Measurements from ENCODE around the gene FAU.

Gene FAU

DNA sequence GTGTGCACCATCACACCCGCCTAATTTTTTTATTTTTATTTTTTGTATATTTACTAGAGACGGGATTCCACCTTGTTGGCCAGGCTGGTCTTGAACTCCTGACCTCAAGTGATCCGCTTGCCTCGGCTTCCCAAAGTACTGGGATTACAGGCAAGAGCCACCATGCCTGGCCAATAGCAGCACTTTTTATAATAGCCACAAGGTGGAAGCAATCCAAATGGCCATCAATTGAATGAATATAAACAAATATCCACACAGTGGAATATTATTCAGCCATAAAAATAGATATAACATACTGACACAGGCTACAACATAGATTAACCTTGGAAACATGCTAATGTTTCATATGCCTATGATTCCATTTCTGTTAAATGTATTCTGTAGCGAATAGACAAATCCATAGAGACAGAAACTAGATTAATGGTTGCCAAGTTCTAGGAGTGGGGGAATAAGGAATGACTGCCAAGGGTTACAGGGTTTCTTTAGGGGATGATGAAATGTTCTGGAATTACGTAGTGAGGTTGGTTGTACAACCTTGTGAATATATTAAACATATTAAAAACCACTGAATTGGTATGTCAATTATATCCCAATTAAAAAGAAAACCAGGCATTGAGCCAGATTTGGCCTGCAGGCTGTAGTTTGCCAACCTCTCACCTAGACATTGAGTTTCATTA lies 21.1 kb downstream of the FAU start:
- TF ChIP-seq YY1 (IDR thresholded peaks at IDR 0.05; ENCODE audit: insufficient read depth, insufficient read length) (no peak), ZNF274 (IDR thresholded peaks at IDR 0.05; ENCODE audit: low read depth, low read length) (no peak), SUZ12 (IDR thresholded peaks at IDR 0.05; ENCODE audit: extremely low read depth, insufficient read depth, insufficient read length) (no peak)
- Histone ChIP-seq H3K9ac (ENCODE audit: insufficient read length, low read depth) (no peak overlapping the region), H3K36me3 (ENCODE audit: insufficient read depth, insufficient read length, low read length) (peaks cover 45% of the 10 kb centered on the region), H3K9me3 (ENCODE audit: insufficient read depth, low read length) (no peaks in the 10 kb centered on the region), H3K27me3 (ENCODE audit: insufficient read depth, insufficient read length) (no peaks in the 10 kb centered on the region), H3K4me1 (ENCODE audit: insufficient read depth, insufficient read length) (no peaks in the 10 kb centered on the region), H3K4me3 (ENCODE audit: insufficient read length, low read depth) (no peak overlapping the region)
- DNase-seq (ENCODE audit: low read depth, low spot score) = no peak

DNA sequence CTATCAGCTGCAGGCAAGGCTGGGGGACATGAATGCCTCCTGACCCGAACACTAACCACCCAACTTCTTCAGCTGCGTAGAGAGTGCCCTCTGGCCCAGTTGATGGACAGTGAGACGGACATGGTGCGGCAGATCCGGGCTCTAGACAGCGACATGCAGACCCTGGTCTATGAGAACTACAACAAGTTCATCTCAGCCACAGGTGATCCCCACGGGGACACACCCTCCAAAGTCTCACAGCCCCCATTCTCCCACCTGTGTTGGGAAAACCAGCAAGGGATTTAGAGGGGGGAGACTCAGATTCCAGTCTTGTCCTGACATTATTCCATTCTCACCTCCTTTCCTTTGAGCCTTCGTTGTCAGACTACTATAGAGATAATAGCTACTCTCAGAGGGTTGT lies 25.0 kb downstream of the FAU start:
- no peak for DNase-seq (ENCODE audit: low read depth, low spot score)
- H3K36me3 ChIP-seq (ENCODE audit: insufficient read depth, insufficient read length, low read length) = peaks cover 32% of the 10 kb centered on the region
- H3K27me3 ChIP-seq (ENCODE audit: insufficient read depth, insufficient read length) = no peaks in the 10 kb centered on the region
- H3K9me3 ChIP-seq (ENCODE audit: insufficient read depth, low read length) = no peaks in the 10 kb centered on the region
- TF ChIP-seq ZNF274 (IDR thresholded peaks at IDR 0.05; ENCODE audit: low read depth, low read length) (no peak), SUZ12 (IDR thresholded peaks at IDR 0.05; ENCODE audit: extremely low read depth, insufficient read depth, insufficient read length) (no peak), YY1 (IDR thresholded peaks at IDR 0.05; ENCODE audit: insufficient read depth, insufficient read length) (no peak)
- peak overlapping the region; percentile 71 for H3K9ac ChIP-seq (ENCODE audit: insufficient read length, low read depth)
- H3K4me1 ChIP-seq (ENCODE audit: insufficient read depth, insufficient read length) = no peaks in the 10 kb centered on the region
- H3K4me3 ChIP-seq (ENCODE audit: insufficient read length, low read depth) = peak overlapping the region; percentile 56

DNA sequence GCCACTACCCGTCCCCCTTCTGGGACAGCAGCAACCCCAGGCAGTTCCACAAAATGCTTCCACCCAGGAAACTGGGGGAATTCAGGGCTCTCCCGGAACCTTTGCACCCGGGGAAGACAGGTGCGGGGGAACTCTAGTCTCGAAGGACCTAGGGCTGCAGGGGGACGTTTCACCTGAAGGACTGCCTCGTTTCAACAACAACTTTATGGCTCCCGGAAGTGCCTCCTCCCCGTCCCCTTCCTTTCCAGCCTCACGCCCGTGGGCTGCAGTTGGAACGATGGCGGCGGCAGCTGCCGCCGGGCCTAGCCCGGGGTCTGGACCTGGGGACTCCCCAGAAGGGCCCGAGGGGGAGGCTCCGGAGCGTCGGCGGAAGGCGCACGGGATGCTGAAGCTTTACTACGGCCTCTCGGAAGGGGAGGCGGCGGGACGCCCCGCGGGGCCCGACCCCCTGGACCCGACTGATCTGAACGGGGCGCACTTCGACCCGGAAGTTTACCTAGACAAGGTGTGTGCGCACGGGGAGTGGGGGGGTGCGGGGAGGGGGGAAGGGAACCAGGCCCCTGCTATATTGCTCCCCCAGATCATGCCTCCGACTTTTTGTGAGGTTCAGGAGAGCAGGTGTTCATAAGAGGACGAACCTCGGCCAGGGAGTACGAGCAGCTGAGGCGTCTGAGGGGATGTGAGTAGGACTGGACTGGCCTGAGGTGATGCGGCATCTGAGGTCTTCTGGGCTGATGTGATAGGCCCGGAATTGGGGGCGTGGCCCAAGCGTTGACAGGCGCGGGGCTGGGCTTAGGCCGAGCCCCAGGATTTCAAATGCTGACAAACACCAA lies 25.7 kb downstream of the FAU start, which contains the start of gene VPS51:
VPS51 (plus strand) TSS at position 241 of the 833 bp plus-strand sequence; CDS start at position 278, 37 bp downstream.
- no peaks in the 10 kb centered on the region for H3K9me3 ChIP-seq (ENCODE audit: insufficient read depth, low read length)
- H3K4me1 ChIP-seq (ENCODE audit: insufficient read depth, insufficient read length) = no peaks in the 10 kb centered on the region
- peak; percentile 74 for TF ChIP-seq YY1 (IDR thresholded peaks at IDR 0.05; ENCODE audit: insufficient read depth, insufficient read length)
- no peak for TF ChIP-seq ZNF274 (IDR thresholded peaks at IDR 0.05; ENCODE audit: low read depth, low read length)

DNA sequence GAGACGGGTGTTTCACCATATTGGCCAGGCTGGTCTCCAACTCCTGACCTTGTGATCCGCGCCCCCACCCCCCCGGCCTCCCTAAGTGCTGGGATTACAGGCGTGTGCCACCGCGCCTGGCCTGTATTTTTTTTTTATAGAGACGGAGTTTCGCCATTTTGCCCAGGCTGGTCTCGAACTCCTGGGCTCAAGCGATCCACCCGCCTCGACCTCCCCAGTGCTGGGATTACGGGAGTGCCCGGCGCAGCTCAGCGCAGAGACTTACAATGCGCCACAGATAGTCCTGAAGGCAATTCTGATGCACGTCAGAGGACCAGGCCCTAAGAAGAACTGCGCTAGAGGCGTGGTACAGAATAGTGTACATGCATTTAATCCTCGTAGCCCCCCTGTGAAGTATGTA lies 26.5 kb downstream of the FAU start:
- TF ChIP-seq ZNF274 (IDR thresholded peaks at IDR 0.05; ENCODE audit: low read depth, low read length) = no peak
- no peak for TF ChIP-seq SUZ12 (IDR thresholded peaks at IDR 0.05; ENCODE audit: extremely low read depth, insufficient read depth, insufficient read length)
- peak overlapping the region; percentile 86 for H3K9ac ChIP-seq (ENCODE audit: insufficient read length, low read depth)
- H3K27me3 ChIP-seq (ENCODE audit: insufficient read depth, insufficient read length) = no peaks in the 10 kb centered on the region
- no peaks in the 10 kb centered on the region for H3K4me1 ChIP-seq (ENCODE audit: insufficient read depth, insufficient read length)
- H3K4me3 ChIP-seq (ENCODE audit: insufficient read length, low read depth) = peak overlapping the region; percentile 56
- H3K9me3 ChIP-seq (ENCODE audit: insufficient read depth, low read length) = no peaks in the 10 kb centered on the region
- peaks cover 29% of the 10 kb centered on the region for H3K36me3 ChIP-seq (ENCODE audit: insufficient read depth, insufficient read length, low read length)
- no peak for DNase-seq (ENCODE audit: low read depth, low spot score)

More for the DNA sequence above, 25.7 kb downstream of the FAU start, which contains the start of gene VPS51:
- peak within 1 kb of the TSS; percentile 86 for H3K9ac ChIP-seq (ENCODE audit: insufficient read length, low read depth)
- H3K4me3 ChIP-seq (ENCODE audit: insufficient read length, low read depth) = peak within 1 kb of the TSS; percentile 56
- peak; percentile 87 for DNase-seq (ENCODE audit: low read depth, low spot score)
- peaks cover 26% of the 10 kb centered on the region for H3K36me3 ChIP-seq (ENCODE audit: insufficient read depth, insufficient read length, low read length)
- H3K27me3 ChIP-seq (ENCODE audit: insufficient read depth, insufficient read length) = no peaks in the 10 kb centered on the region

DNA sequence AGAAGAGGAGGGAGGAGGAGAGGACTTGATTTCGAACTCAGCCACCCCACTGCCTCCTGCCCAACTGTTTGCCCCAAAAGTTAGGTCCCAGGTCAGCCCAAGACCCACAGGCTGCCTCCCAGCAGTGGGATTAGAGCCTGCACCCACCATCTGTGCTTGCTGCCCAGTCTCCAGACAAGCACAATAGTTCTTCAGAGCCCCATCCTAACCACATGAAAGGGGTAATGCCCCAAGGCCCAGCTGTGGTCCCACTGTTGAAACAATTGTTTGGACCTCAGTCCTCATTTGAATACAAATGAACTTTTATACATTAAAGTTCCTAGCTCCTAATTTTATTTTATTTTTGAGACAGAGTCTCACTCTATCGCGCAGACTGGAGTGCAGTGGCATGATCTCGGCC lies 31.3 kb downstream of the FAU start:
- Histone ChIP-seq H3K9me3 (ENCODE audit: insufficient read depth, low read length) (no peaks in the 10 kb centered on the region), H3K4me1 (ENCODE audit: insufficient read depth, insufficient read length) (no peaks in the 10 kb centered on the region), H3K4me3 (ENCODE audit: insufficient read length, low read depth) (no peak overlapping the region), H3K27me3 (ENCODE audit: insufficient read depth, insufficient read length) (no peaks in the 10 kb centered on the region), H3K36me3 (ENCODE audit: insufficient read depth, insufficient read length, low read length) (peaks cover 48% of the 10 kb centered on the region), H3K9ac (ENCODE audit: insufficient read length, low read depth) (no peak overlapping the region)
- TF ChIP-seq YY1 (IDR thresholded peaks at IDR 0.05; ENCODE audit: insufficient read depth, insufficient read length) (no peak), ZNF274 (IDR thresholded peaks at IDR 0.05; ENCODE audit: low read depth, low read length) (no peak), SUZ12 (IDR thresholded peaks at IDR 0.05; ENCODE audit: extremely low read depth, insufficient read depth, insufficient read length) (no peak)
- no peak for DNase-seq (ENCODE audit: low read depth, low spot score)

DNA sequence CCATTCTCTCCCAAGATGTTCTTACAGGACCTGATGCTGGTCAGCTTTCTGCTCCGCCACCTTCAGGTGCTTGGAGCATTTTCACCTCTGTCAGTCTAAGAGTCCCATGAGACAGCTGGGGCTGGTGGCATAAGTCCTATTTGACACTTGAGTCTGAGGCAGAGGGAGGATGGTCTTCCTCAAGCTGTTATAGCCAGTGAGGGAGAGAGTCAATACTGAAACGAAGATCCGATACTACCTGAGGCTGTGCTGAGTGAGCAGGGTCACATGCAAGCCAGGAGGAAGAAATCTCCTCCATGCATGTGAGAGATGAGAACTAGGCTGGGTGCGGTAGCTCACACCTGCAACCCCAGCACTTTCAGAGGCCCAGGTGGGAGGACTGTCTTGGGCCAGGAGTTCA lies 32.3 kb downstream of the FAU start:
- Histone ChIP-seq H3K4me1 (ENCODE audit: insufficient read depth, insufficient read length) (no peaks in the 10 kb centered on the region), H3K27me3 (ENCODE audit: insufficient read depth, insufficient read length) (no peaks in the 10 kb centered on the region), H3K9ac (ENCODE audit: insufficient read length, low read depth) (no peak overlapping the region), H3K36me3 (ENCODE audit: insufficient read depth, insufficient read length, low read length) (peaks cover 56% of the 10 kb centered on the region), H3K9me3 (ENCODE audit: insufficient read depth, low read length) (no peaks in the 10 kb centered on the region), H3K4me3 (ENCODE audit: insufficient read length, low read depth) (no peak overlapping the region)
- no peak for DNase-seq (ENCODE audit: low read depth, low spot score)
- TF ChIP-seq ZNF274 (IDR thresholded peaks at IDR 0.05; ENCODE audit: low read depth, low read length) = no peak

DNA sequence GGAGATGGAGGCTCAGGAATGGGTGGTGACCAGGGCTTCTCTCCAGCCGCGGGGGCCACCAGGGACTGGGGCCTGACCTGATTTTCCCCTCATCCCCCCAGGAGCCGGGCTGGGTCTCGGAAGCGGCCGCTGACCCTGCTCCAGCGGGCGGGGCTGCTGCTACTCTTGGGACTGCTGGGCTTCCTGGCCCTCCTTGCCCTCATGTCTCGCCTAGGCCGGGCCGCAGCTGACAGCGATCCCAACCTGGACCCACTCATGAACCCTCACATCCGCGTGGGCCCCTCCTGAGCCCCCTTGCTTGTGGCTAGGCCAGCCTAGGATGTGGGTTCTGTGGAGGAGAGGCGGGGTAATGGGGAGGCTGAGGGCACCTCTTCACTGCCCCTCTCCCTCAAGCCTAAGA lies 34.1 kb downstream of the FAU start:
- no peak for TF ChIP-seq SUZ12 (IDR thresholded peaks at IDR 0.05; ENCODE audit: extremely low read depth, insufficient read depth, insufficient read length)
- TF ChIP-seq ZNF274 (IDR thresholded peaks at IDR 0.05; ENCODE audit: low read depth, low read length) = no peak
- no peak for TF ChIP-seq YY1 (IDR thresholded peaks at IDR 0.05; ENCODE audit: insufficient read depth, insufficient read length)

More for the DNA sequence above, 34.1 kb downstream of the FAU start:
- no peaks in the 10 kb centered on the region for H3K4me1 ChIP-seq (ENCODE audit: insufficient read depth, insufficient read length)
- no peak overlapping the region for H3K4me3 ChIP-seq (ENCODE audit: insufficient read length, low read depth)
- no peaks in the 10 kb centered on the region for H3K27me3 ChIP-seq (ENCODE audit: insufficient read depth, insufficient read length)
- peaks cover 62% of the 10 kb centered on the region for H3K36me3 ChIP-seq (ENCODE audit: insufficient read depth, insufficient read length, low read length)
- H3K9ac ChIP-seq (ENCODE audit: insufficient read length, low read depth) = no peak overlapping the region
- no peak for DNase-seq (ENCODE audit: low read depth, low spot score)
- no peaks in the 10 kb centered on the region for H3K9me3 ChIP-seq (ENCODE audit: insufficient read depth, low read length)
